Measurements from ENCODE around the gene DHCR24.

Gene DHCR24

GRCh38 chr1:54835131-54835898, 51.7 kb downstream of the DHCR24 start:
- Histone ChIP-seq H3K4me1 (ENCODE audit: control insufficient read depth, insufficient read depth, low read length) (peaks cover 2% of the 10 kb centered on the region; the same call in 1 of the 2 replicates), H3K27me3 (ENCODE audit: control insufficient read depth, insufficient read depth, low read length) (no peaks in the 10 kb centered on the region), H3K9me3 (ENCODE audit: control insufficient read depth, insufficient read depth, low read length) (no peaks in the 10 kb centered on the region), H3K27ac (ENCODE audit: low read length) (no peak overlapping the region), H3K36me3 (ENCODE audit: control insufficient read depth, insufficient read depth, low read length) (no peaks in the 10 kb centered on the region), H3K4me3 (ENCODE audit: low read length) (no peak overlapping the region)
- DNase-seq (ENCODE audit: low read depth, low spot score) = no peak
- no CpG with 5 or more reads among the region's 6 CpGs for WGBS (ENCODE audit: insufficient coverage, insufficient read length)

DNA sequence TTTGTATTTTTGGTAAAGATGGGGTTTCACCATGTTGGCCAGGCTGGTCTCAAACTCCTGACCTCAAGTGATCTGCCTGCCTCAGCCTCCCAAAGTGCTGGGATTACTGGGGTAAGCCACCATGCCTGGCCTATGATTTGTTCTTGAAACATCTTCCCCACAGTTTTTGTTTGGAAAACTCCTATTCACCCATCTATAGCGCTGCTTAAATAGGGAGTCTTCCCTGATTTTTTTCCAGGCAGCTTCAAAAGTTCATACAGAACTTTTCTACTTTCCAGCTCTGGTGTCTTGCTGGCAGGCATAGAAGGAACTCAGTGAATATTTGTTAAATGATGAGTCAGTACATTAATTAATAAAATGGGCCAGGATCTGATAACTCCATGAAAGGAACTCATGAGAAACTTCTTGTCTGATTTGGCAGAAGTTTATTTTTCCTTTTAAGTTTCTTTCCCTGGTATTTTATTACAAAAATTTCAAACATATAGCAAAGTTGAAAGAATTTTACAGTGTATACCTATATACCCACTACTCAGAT, 52.9 kb downstream of the DHCR24 start:
- Histone ChIP-seq H3K27ac (ENCODE audit: low read length) (no peak overlapping the region), H3K36me3 (ENCODE audit: control insufficient read depth, insufficient read depth, low read length) (no peaks in the 10 kb centered on the region), H3K4me3 (ENCODE audit: low read length) (no peak overlapping the region), H3K27me3 (ENCODE audit: control insufficient read depth, insufficient read depth, low read length) (no peaks in the 10 kb centered on the region), H3K4me1 (ENCODE audit: control insufficient read depth, insufficient read depth, low read length) (peaks cover 2% of the 10 kb centered on the region; the same call in 1 of the 2 replicates), H3K9me3 (ENCODE audit: control insufficient read depth, insufficient read depth, low read length) (no peaks in the 10 kb centered on the region)
- no CpG with 5 or more reads among the region's 1 CpG for WGBS (ENCODE audit: insufficient coverage, insufficient read length)
- DNase-seq (ENCODE audit: low read depth, low spot score) = no peak

- Histone ChIP-seq H3K4me1 (ENCODE audit: control insufficient read depth, insufficient read depth, low read length) (peaks cover 2% of the 10 kb centered on the region; the same call in 1 of the 2 replicates), H3K36me3 (ENCODE audit: control insufficient read depth, insufficient read depth, low read length) (no peaks in the 10 kb centered on the region), H3K27ac (ENCODE audit: low read length) (no peak overlapping the region), H3K4me3 (ENCODE audit: low read length) (no peak overlapping the region), H3K9me3 (ENCODE audit: control insufficient read depth, insufficient read depth, low read length) (no peaks in the 10 kb centered on the region), H3K27me3 (ENCODE audit: control insufficient read depth, insufficient read depth, low read length) (no peaks in the 10 kb centered on the region)
- DNase-seq (ENCODE audit: low read depth, low spot score) = no peak
- WGBS (ENCODE audit: insufficient coverage, insufficient read length) = no CpG with 5 or more reads among the region's 9 CpGs
These were observed 53.9 kb downstream of the DHCR24 start for GRCh38 chr1:54833121-54833520.

DNA sequence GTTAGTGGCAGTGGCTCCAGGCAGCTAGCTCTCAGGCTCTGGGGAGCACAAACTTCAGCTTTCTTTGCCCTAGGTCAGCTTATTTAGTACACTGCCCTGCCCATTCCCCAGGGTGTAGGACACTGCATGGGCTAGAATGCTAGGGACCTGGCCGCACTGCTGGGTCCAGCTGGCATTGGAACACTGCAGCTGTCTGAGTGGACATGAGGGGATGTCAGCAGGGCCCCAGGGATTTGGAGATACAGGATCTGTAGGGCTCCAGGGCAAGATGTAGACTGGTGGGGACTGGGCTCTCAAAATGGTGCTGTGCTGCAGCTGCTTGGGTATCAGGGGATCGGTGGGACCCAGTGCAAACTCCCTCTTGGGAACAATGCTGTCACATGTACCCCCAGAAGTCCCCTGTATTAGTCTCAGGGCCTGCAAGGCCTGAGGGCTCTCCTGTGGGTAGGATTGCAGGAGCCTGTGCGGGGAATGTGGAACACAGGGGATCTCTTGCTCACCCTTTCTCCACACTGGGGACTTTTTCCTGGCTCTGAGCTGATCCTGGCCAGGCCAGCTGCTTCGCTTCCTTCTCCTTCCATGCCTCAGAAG, 60.7 kb downstream of the DHCR24 start:
- H3K27me3 ChIP-seq (ENCODE audit: control insufficient read depth, insufficient read depth, low read length) = no peaks in the 10 kb centered on the region
- H3K4me1 ChIP-seq (ENCODE audit: control insufficient read depth, insufficient read depth, low read length) = no peaks in the 10 kb centered on the region
- no peak for DNase-seq (ENCODE audit: low read depth, low spot score)
- no peak overlapping the region for H3K27ac ChIP-seq (ENCODE audit: low read length)
- WGBS (ENCODE audit: insufficient coverage, insufficient read length) = no CpG with 5 or more reads among the region's 4 CpGs
- no peaks in the 10 kb centered on the region for H3K36me3 ChIP-seq (ENCODE audit: control insufficient read depth, insufficient read depth, low read length)
- H3K4me3 ChIP-seq (ENCODE audit: low read length) = no peak overlapping the region
- no peaks in the 10 kb centered on the region for H3K9me3 ChIP-seq (ENCODE audit: control insufficient read depth, insufficient read depth, low read length)

GRCh38 chr1:54825696-54826095, 61.3 kb downstream of the DHCR24 start:
- H3K9me3 ChIP-seq (ENCODE audit: control insufficient read depth, insufficient read depth, low read length) = no peaks in the 10 kb centered on the region
- no peak overlapping the region; the same call in 1 of the 2 replicates for H3K4me3 ChIP-seq (ENCODE audit: low read length)
- no peaks in the 10 kb centered on the region for H3K4me1 ChIP-seq (ENCODE audit: control insufficient read depth, insufficient read depth, low read length)
- WGBS (ENCODE audit: insufficient coverage, insufficient read length) = no CpG with 5 or more reads among the region's 5 CpGs
- DNase-seq (ENCODE audit: low read depth, low spot score) = no peak
- no peak overlapping the region for H3K27ac ChIP-seq (ENCODE audit: low read length)
- H3K36me3 ChIP-seq (ENCODE audit: control insufficient read depth, insufficient read depth, low read length) = no peaks in the 10 kb centered on the region
- no peaks in the 10 kb centered on the region for H3K27me3 ChIP-seq (ENCODE audit: control insufficient read depth, insufficient read depth, low read length)

- no peaks in the 10 kb centered on the region for H3K9me3 ChIP-seq (ENCODE audit: control insufficient read depth, insufficient read depth, low read length)
- WGBS (ENCODE audit: insufficient coverage, insufficient read length) = no CpG with 5 or more reads among the region's 3 CpGs
- H3K27ac ChIP-seq (ENCODE audit: low read length) = no peak overlapping the region
- no peaks in the 10 kb centered on the region for H3K4me1 ChIP-seq (ENCODE audit: control insufficient read depth, insufficient read depth, low read length)
- DNase-seq (ENCODE audit: low read depth, low spot score) = no peak
- H3K36me3 ChIP-seq (ENCODE audit: control insufficient read depth, insufficient read depth, low read length) = no peaks in the 10 kb centered on the region
- no peaks in the 10 kb centered on the region for H3K27me3 ChIP-seq (ENCODE audit: control insufficient read depth, insufficient read depth, low read length)
- H3K4me3 ChIP-seq (ENCODE audit: low read length) = no peak overlapping the region
These were observed 63.3 kb downstream of the DHCR24 start for GRCh38 chr1:54823670-54824069.

DNA sequence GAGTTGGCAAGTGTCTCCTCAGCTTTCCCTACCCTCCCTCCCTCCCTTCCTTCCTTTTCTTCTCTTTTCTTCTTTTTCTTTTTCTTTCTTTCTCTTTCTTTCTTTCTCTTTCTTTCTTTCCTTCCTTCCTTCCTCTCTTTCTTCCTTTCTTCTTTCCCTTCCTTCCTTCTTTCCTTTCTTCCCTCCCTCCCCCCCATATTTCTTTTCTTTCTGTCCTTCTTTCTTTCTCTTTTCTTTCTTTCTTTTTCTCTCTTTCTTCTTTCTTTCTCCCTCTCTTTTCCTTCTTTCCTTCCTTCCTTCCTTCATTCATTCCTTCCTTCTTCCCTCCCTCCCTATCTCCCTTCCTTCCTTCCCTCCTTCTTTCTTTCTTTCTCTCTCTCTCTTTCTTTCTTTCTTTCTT, 67.3 kb downstream of the DHCR24 start:
- H3K27ac ChIP-seq (ENCODE audit: low read length) = no peak overlapping the region
- no peaks in the 10 kb centered on the region for H3K27me3 ChIP-seq (ENCODE audit: control insufficient read depth, insufficient read depth, low read length)
- no peak for DNase-seq (ENCODE audit: low read depth, low spot score)
- H3K9me3 ChIP-seq (ENCODE audit: control insufficient read depth, insufficient read depth, low read length) = no peaks in the 10 kb centered on the region
- H3K4me3 ChIP-seq (ENCODE audit: low read length) = no peak overlapping the region
- no peaks in the 10 kb centered on the region for H3K36me3 ChIP-seq (ENCODE audit: control insufficient read depth, insufficient read depth, low read length)
- H3K4me1 ChIP-seq (ENCODE audit: control insufficient read depth, insufficient read depth, low read length) = no peaks in the 10 kb centered on the region

DNA sequence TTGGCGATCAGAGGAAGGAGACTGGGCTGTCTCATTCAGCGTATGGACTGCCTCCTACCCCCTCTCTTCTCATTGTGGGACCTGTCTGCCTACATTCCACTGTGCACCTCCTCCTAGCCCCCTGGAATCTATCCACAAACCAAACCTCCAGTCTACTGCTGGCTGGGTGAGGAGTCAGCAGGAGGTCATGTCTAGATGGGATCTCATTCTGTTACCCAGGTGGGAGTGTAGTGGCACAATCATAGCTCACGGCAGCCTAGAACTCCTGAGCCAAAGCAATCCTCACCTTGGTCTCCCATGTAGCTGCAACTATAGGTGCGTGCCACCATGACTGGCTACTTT, 67.8 kb downstream of the DHCR24 start:
- Histone ChIP-seq H3K27me3 (ENCODE audit: control insufficient read depth, insufficient read depth, low read length) (no peaks in the 10 kb centered on the region), H3K9me3 (ENCODE audit: control insufficient read depth, insufficient read depth, low read length) (no peaks in the 10 kb centered on the region), H3K4me3 (ENCODE audit: low read length) (no peak overlapping the region), H3K36me3 (ENCODE audit: control insufficient read depth, insufficient read depth, low read length) (no peaks in the 10 kb centered on the region), H3K27ac (ENCODE audit: low read length) (no peak overlapping the region), H3K4me1 (ENCODE audit: control insufficient read depth, insufficient read depth, low read length) (0 out of 2 replicates have a peak, but pooled peaks cover 3% of the 10 kb centered on the region)
- no peak for DNase-seq (ENCODE audit: low read depth, low spot score)
- no CpG with 5 or more reads among the region's 4 CpGs for WGBS (ENCODE audit: insufficient coverage, insufficient read length)

- no peaks in the 10 kb centered on the region for H3K9me3 ChIP-seq (ENCODE audit: control insufficient read depth, insufficient read depth, low read length)
- no peak overlapping the region for H3K27ac ChIP-seq (ENCODE audit: low read length)
- H3K27me3 ChIP-seq (ENCODE audit: control insufficient read depth, insufficient read depth, low read length) = no peaks in the 10 kb centered on the region
- WGBS (ENCODE audit: insufficient coverage, insufficient read length) = no CpG with 5 or more reads among the region's 5 CpGs
- no peak overlapping the region for H3K4me3 ChIP-seq (ENCODE audit: low read length)
- no peaks in the 10 kb centered on the region for H3K36me3 ChIP-seq (ENCODE audit: control insufficient read depth, insufficient read depth, low read length)
- H3K4me1 ChIP-seq (ENCODE audit: control insufficient read depth, insufficient read depth, low read length) = 0 out of 2 replicates have a peak, but pooled peaks cover 5% of the 10 kb centered on the region
- DNase-seq (ENCODE audit: low read depth, low spot score) = no peak
These were observed 68.4 kb downstream of the DHCR24 start for GRCh38 chr1:54818461-54819194.

DNA sequence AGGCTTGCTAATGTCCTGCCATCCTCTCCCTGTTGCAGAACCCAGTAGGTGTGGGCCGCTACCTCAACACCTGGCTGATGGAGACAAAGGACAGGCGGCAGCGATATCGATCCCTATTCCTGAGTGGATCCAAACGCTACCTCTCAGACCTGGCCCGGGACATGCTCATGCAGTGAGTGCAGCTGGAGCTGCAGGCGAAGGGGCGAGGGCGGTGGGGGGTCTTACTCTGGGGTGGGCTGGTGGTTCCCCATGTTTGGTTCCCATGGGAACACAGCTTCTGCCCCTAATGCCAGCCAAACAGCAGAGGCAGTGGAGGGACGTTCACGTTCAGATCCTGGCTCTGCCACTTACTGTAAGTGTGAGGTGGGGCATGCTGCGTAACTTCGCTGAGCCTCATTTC, 70.0 kb downstream of the DHCR24 start:
- Histone ChIP-seq H3K36me3 (ENCODE audit: control insufficient read depth, insufficient read depth, low read length) (no peaks in the 10 kb centered on the region), H3K4me1 (ENCODE audit: control insufficient read depth, insufficient read depth, low read length) (peaks cover 8% of the 10 kb centered on the region; the same call in 1 of the 2 replicates), H3K27me3 (ENCODE audit: control insufficient read depth, insufficient read depth, low read length) (no peaks in the 10 kb centered on the region), H3K27ac (ENCODE audit: low read length) (no peak overlapping the region), H3K9me3 (ENCODE audit: control insufficient read depth, insufficient read depth, low read length) (no peaks in the 10 kb centered on the region), H3K4me3 (ENCODE audit: low read length) (no peak overlapping the region)
- no CpG with 5 or more reads among the region's 13 CpGs for WGBS (ENCODE audit: insufficient coverage, insufficient read length)
- no peak for DNase-seq (ENCODE audit: low read depth, low spot score)
